GM19324 (cell line): ENCODE results near the gene STOML2.
A peak's percentile ranks its signal among the peaks of the same experiment; 100 is the strongest.
"Not testable (repeated sequence)": the region's sequence is repeated elsewhere in the genome, so short reads cannot be mapped to it uniquely, and the experiment has no call there.

Experiments
- ATAC-seq: cut with Tn5 transposase; IDR thresholded peaks from one replicate; pipeline ENCODE4 v1.9.1; 2021; ENCODE audit warnings: mild to moderate bottlenecking, moderate library complexity; ENCODE audit not compliant: unreplicated experiment, low FRiP score

STOML2 gene, protein sequence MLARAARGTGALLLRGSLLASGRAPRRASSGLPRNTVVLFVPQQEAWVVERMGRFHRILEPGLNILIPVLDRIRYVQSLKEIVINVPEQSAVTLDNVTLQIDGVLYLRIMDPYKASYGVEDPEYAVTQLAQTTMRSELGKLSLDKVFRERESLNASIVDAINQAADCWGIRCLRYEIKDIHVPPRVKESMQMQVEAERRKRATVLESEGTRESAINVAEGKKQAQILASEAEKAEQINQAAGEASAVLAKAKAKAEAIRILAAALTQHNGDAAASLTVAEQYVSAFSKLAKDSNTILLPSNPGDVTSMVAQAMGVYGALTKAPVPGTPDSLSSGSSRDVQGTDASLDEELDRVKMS

DNA sequence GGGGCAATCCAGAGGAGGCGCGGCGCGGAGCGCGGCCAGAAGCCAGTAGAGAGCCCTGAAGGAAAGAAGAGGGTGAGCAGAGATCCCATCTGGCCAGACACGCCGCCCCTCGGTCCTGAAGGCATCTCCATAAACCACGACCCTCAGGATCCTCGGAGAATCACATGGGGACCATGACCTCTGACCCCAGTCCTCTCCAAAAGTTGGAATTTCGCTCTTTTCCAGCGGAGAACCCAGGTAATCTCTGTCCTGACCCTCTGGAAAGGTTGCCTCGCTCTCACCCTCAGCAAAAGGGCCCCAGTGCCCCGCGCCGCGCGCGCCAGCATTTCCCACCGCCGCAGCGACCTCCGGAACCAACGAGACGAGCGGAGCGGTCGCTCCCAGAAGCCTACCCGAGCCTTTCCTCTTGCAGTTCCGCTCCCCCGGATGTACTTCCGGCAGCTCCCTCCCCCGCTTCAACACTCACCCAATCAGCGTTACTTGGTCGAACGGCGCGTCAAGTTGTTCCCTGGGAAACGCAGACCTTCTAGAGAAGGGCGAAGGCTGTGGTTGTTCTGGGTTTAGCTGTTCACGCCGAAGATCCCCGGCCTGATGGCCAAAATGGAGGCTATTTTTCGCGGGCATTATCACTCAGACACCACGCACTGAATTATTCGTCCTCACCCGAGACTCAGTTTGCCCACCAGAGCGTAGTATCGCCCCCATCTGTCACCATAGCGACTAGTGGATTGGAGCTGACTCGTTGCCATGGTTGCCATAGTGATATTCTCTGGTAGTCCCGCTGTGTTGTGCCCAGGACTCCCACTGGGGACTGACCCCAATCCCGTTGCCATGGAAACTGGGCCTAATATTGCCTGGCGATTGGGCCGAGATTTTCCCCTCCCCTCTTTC is at the start of gene STOML2:
Gene STOML2 (minus strand): TSS at position 363 of the 891 bp plus-strand sequence. CDS start 37 bp downstream, at position 326.
- ATAC-seq: peak; percentile 91

DNA sequence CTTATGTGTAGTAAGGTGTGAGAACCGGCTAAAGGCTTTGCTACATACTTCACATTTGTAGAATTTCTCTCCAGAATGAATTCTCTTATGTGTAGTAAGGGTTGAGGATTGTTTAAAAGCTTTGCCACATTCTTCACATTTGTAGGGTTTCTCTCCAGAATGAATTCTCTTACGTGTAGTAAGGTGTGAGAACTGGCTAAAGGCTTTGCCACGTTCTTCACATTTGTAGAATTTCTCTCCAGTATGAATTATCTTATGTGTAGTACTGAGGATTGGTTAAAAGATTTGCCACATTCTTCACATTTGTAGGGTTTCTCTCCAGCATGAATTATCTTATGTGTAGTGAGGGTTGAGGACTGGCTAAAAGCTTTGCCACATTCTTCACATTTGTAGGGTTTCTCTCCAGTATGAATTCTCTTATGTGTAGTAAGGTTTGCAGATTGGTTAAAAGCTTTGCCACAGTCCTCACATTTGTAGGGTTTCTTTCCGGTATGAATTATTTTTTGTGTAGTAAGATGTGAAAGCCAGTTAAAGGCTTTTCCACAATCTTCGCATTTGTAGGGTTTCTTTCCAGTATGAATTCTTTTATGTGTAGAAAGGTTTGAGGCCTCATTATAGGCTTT is 45.1 kb upstream of the STOML2 start:
- not testable (repeated sequence) for ATAC-seq

DNA sequence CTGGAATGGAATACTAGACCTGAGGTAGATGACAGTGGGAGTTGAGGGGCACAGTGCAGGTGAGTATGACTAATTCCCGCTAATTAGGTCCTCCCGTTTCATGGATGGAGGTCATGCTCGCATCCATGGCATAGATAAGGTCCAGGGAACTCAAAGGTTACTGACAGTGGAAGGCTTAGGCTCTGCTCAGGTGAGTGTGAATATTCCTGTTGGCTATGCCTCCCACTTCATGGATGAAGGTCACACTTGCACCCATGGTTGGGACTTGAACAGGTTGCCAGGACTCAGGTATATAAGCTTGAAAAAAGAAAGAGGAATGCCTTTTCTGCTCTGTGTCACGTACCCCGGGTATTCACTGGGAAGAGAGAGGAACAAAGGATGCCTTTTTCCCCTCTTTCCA is 39.1 kb upstream of the STOML2 start:
- ATAC-seq: no peak

DNA sequence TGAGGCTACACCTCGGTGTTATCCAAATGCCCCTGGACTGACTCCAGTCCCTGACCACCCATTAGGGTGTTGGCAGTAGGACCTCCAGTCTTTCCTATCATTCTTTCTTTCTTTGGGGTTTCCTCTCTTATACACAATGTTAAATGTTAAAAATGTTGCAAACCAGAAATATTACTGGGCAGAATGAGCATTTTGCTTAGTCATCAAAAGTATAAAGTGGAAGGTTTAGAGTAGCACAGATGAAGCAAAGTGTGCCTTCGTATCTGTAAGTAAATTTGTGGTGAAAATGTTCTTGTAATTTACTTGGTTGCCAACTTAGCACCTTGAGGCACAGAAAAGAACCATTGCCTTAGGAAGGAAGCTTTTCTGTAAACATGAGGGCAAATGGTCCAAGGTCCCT is 37.2 kb upstream of the STOML2 start:
- no peak for ATAC-seq

DNA sequence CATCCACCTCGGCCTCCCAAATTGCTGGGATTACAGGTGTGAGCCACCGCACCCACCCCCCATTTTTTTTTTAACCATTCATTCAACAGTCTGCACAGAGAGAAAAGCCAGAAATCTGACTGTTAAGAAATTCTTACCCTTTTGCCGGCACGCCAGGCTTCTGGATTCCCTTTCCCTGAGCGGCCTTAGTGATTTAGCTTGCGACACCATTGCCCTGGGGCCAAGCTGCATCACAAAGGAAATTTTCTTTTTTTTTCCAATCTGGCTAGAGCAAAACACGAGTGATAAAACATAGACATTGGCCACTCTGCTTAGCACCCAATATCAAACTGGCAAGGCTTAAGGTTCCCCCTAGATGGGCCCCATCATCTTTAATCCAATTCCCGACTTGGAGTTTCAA is 33.9 kb upstream of the STOML2 start:
- ATAC-seq: no peak

DNA sequence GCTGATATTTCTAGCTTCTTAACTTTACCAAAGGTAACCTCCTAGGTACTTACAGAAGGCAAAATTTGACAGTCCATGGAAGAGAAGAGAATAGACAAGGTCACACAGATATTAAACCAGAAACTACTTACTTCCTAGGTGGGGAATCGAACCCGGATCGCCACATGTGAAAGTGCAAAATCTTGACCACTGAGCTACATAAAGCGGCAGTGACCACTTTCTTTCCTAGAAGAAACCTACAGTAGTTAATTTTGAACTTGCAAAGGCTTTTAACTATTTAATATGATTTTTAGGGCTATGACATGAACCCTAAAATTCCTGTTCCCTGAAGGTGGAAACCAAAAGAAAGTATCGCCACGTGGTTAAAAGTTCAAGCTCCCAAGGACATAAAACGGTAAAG is 33.1 kb upstream of the STOML2 start:
- ATAC-seq: no peak

DNA sequence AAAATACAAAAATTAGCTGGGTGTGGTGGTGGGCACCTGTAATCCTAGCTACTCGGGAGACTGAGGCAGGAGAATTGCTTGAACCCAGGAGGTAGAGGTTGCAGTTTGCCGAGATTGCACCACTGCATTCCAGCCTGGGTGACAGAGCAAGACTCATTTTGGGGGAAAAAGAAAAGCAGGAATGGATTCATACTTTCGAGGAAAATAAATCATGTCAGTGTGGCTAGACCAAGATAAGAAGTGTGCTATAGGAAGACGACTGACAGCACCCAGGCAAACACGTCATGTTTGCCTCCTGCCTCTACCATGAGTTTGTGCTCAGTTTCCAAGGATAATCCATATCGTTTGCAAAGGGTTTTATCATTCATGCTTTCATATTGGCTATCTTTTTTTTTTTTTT is 32.0 kb upstream of the STOML2 start:
- ATAC-seq: no peak

DNA sequence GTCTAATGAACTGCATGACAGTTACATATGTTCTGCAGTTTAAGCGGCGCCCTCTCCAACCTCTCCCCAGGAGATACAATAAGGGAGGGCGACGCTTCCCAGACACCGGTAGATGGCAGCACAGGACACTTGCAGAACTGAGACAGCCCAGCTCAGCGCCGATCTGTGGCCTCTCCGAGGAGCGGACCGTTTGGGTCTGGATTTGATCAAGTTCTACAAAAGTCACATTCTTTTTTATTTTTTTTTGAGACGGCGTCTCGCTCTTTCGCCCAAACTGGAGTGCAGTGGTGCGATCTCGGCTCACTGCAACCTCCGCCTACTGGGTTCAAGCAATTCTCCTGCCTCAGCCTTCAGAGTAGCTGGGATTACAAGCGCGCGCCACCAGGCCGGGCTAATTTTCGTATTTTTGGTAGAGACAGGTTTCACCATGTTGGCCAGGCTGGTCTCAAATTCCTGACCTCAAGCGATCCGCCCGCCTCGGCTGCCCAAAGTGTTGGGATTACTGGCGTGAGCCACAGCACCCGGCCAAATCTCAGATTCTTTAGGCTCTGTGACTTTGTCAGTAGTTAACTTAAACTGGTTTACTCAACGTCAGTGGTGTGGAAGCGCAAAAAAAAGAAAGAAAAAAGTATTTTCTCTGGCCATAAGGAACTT is 14.1 kb upstream of the STOML2 start:
- ATAC-seq: peak; percentile 40

DNA sequence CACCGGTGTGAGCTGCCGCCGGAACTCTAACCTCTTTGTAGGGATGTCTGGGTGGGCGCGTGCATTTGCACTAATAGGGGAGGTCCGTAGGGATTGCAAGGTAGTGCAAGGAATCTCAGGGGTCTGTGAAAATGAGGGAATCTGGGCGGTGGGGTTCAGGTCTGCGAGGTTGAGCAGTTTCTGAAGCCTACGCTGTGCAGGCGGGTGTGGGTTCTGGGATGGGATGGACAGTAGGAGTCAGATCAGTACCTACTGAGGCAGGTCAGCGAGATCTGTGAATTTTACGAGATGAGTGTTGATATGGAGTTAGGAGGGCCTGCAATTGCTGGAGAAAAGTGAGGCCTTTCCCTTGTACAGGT is 13.6 kb upstream of the STOML2 start:
- ATAC-seq: peak; percentile 7

DNA sequence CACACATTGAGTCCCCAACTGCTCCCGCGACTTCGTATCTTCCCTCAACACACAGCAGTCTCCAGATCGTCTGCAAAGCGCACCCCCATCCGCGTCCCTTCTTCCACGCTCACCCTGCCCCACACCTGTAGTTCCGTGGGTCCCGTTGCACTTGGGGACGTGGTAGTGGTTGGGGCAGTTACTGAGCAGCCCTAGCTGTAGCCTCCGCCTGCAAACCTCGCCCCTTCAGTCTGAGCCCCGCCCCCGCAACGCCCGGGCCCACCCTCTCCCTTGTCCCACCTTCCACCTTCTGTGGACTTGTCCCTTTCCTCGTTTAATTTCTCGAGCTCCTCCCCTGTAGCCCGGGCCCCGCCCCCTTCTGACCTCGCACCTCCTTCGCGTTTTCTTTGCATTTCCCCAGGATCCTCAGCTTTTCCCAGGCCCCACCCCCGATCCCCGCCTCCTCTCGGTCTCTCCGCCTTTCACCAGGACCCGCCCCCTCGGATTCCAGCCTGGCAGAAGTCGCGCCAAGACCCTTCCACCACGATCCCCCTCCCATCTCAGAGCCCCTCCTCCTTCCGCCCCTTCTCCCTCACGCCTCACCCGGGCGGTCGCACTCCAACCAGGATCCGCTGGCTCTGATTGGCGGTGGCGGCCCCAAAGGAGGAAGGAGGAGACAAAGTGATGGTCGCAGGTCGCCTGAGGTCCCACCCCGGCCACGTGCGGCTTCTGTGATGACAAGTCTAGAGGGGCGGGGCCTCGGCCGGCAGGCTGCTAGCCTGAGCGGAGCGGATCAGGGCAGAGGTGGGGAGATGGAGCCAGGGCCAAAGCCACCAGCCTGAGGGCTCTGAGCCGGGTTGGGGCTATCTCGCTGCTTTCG is 13.0 kb upstream of the STOML2 start, which contains the start of gene ATOSB:
Gene ATOSB (minus strand): TSS at position 183 of the 859 bp plus-strand sequence. CDS start 7,588 bp downstream, outside the sequence.
- peak; percentile 63 for ATAC-seq

DNA sequence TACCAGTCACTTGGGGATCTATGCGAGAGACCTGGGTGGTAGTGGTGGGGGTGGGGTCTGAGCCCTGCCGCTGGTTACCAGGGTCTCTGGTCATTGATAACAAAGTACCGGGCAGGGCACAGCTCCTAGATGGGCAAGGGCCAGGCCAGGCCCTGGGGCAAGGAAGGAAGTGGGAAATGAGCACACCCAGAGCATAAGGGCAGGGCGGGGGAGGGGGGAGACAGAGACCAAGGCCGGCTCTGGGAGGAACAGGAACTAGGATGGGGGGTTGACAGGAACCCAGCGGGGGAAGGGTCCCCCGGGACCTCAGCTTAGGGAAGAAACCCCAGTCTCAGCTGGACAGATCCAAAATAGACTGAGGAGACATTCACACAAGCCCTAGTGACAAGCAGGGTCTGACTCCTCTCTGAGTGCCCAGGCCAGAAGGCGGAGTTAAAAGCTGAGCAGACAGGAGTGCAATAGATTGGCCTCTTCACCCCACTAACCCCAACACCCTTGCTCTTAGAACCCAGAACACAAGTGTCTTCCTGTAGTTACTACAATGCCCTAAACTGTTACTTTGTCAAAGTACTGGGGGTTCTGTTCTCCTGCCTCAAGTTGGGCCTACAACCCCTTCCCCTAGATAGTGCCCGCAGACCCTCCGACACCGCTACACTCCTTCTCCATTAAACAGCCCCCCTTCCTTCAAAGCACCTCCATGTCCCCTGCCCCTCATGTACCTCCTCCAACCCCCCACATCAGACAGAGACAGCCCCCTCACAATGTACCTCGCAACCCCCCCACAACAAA is 12.1 kb upstream of the STOML2 start:
- no peak for ATAC-seq

DNA sequence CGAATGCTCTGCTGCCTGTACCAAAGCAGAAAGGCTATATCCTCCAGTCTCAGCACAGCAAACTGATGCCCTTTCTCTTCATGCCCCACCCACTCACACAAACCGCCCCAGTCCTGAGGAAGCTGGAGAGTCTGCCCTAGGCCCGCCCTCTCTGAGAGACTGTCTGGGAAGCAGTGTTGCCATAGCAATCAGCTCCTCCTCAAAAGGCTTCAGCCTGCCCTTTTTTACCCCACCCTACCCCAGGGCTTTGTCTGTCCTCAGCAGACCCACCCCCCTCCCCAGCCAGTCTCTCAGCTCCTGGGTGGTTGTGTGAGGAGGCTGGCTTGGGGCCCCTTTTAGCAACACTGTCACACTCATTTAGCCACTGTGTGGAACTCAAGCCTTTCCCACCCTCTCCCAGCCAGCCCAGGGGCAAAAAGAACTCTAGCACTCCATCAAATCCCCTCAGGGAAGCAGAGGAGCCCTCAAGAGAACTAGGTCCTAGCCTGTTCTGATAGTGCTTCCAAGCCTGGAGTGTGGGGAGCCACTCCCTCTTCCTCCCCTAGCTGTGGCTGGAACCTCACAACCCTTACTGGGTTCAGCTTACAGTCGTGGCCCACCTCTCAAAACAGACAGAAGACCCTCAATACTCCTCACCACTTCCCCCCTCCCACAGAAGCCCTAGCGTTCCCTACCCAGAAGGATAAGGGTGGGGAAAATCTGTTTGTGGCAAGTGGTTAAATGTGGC is 11.3 kb upstream of the STOML2 start:
- no peak for ATAC-seq

DNA sequence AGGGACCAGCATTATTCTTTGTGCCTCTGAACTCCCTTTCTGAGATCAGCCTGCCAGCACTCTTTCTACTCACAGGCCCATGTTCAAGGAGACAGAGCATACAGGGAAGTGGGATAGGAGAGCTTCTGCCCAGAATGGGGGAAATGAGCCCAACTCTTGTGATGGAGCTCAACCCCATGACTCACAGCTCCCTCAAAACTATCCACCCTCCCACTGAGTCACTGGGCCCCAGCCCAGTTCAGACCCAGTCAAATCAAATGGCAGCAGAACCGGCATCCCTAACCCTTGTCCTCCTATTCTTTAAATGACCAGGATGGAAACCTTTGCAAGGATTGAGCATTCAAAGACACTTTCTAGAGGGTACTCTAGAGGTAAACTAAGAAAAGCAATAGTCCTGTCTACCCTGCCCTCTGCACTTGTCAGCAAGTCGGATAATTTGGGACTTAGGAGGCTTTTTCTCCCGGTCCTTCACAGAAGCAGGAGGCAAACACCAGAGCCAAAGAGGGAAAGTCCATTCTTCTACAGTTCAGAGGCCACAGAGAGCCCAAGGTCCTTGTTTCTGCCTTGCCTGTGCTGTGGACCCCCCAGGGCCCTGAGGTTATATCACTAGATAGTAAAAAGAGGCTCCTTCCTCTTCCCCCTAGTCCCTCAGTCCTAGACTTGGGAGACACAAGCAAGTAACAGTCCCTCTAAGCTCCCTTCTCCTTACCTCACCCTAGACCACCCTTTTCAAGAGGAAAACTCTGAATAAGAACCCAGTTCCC is 9.5 kb upstream of the STOML2 start:
- ATAC-seq: no peak

DNA sequence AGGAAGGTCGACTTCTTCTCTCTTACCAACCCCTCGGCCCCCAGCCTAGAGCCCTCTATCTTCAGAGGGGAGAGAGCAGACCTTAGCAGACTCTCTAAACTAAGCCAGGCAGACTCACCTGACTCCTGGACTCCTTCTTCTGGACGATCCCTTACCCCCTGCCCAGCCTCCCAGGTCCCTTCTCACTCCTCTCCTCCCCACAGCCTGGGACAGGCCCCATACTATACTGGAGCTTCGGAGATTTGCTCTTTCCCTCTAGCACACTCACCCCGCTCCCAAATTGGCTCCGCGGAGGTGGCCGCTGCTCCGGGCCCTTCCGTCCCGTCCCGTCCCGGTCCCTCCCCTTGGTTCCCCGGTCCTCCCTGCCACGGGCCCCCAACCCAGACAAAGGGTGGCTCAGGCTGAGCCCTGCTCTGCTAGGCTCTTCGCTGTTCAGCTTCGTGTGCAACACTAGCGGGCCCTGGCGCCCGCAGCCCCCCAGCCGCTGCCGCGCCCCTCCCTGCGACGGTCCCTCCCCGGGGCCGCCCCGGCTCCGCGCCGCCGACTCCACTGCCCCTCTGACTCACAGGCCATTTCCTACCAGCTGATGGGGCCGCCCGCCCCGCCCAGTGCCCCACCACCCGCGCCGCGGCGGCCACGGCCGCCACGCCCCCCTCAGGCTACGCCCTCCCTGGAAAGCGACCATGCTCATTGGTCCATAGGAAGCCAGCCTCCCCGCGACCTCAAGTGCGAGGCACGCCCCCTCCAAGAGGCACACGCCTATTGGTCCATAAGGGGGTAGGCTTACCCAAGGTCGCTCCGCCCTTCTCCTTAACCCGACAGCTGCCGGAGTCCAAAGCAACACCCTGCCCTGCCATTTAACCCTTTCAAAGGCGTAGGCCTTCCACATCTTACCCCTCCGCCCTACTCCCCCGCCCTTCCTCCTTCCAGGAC is 8.3 kb upstream of the STOML2 start:
- peak; percentile 83 for ATAC-seq

DNA sequence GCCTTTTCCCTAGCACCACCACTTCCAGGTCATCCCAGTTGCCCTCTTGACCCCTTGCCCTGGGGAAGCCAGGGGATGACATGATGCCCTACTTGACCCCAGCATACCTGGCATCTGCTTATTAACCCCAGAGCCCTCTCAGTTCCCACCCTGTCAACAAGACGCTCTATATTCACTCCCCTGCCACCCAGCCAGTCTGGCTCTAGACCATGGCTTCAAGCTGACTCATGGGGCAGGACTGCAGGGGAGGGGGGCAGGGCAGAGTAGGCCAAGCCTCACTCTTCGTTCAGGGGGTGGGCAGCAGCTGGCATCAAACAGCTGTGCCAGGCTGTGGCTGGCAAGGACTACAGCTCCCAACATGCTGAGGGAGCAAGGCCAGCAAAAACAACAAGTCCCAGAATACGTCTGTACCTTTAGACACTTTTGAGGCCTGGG is 7.4 kb upstream of the STOML2 start:
- ATAC-seq: no peak

DNA sequence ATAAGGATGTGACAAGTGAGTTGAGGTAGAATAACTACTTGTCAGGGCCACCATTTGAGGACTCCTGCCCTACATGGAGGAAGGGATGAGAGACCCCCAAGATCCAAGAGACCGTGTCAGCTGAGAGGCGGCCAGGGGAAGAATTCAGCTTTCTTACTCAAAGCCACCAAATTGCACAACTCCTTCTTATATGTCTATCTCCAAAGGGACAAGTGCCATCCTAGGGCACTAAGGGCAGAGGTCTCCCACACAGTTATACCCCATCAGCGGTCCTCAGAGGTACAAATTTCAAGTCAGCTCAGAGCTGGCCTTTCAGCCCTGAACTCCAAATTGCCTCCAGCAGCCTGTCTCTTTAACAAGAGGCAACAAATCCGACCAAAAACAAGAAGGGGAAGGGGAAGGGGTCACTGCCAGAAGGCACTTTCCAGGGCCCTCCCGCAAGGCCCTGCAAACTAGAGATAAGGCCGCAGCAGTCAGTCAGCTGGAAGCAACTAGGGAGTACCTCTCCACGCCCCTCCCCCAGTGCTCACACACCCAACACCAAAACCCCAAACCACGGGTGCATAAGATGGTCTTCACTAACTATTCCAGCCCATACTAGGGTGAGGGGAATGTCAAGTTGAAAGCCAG is 6.1 kb upstream of the STOML2 start:
- no peak for ATAC-seq
